Measurements from ENCODE around the gene ARRB1. TPM values are rescaled to one million over a fixed set of nuclear protein-coding genes. Genes with fewer than 3 reads are reported as not detected.
A peak's percentile ranks its signal among the peaks of the same experiment; 100 is the strongest.

ARRB1 gene
- total and polyA plus RNA-seq, 9 donors, result 15.2 to 68.0 (median 27.2) TPM

DNA sequence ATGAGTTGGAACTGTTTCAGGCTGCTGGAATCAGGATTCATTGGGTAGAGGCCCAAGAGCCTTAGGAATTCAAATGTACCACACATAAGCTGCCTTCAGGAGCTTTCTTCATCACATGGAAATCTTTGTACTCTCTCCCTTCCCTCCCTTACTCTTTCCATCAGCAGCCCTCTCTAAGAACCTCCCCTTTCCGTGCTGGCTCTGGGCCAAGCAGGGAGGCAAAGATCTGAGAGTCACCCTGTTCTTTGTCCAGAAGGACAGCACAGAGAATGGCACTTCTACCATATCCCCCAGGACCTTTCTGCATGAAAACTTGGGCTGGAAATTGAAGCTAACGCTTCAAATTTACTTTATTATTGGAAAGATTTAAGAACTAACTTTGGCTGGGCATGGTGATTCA is 131.6 kb downstream of the ARRB1 start:
- intact Hi-C loops (cut with DNase I), result no loop called here
- Histone ChIP-seq H3K27ac (no peak overlapping the region), H3K4me1 (ENCODE audit: insufficient read depth) (no peaks in the 10 kb centered on the region), H3K9me3 (no peaks in the 10 kb centered on the region), H3K36me3 (no peaks in the 10 kb centered on the region), H3K4me3 (no peak overlapping the region), H3K27me3 (no peaks in the 10 kb centered on the region)
- TF ChIP-seq CTCF (IDR thresholded peaks at IDR 0.05) (no peak), EP300 (IDR thresholded peaks at IDR 0.05) (no peak), POLR2A (IDR thresholded peaks at IDR 0.05) (no peak)
- 45 to 52% (median 49%) methylated on average over 2 of the region's 2 CpGs for WGBS, 3 donors
- no peak for DNase-seq

- intact Hi-C loops (cut with DNase I), result no loop called here
- H3K36me3 ChIP-seq, result no peaks in the 10 kb centered on the region
- no peaks in the 10 kb centered on the region for H3K9me3 ChIP-seq
- no peaks in the 10 kb centered on the region for H3K27me3 ChIP-seq
- no peak overlapping the region for H3K27ac ChIP-seq
- no peak overlapping the region for H3K4me3 ChIP-seq
- H3K4me1 ChIP-seq (ENCODE audit: insufficient read depth), result no peaks in the 10 kb centered on the region
- DNase-seq, result no peak
- TF ChIP-seq CTCF (IDR thresholded peaks at IDR 0.05) (no peak), EP300 (IDR thresholded peaks at IDR 0.05) (no peak), POLR2A (IDR thresholded peaks at IDR 0.05) (no peak)
Observed at GRCh38 chr11:75214843-75215242, 136.6 kb downstream of the ARRB1 start.

DNA sequence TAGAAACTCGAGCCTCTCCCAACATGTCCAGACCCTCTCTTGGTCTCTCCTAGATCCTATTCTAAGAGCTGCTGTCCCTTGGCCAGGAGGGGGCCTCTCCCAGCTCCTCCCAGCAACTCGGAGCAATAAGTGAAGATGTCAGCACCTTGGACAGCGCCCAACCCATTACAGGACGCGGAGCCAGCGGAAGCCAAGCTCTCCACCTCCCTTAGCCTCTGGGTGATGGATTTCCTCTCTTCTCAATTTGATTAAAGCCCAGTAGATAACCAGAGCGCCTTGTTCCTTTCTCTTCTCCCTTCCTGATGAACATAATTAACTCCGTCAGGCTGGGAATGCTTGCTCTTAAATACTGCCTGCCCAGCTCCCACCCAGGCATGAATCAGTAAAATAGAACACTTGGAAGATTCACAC is 137.0 kb downstream of the ARRB1 start:
- TF ChIP-seq CTCF (IDR thresholded peaks at IDR 0.05), result no peak

More for the DNA sequence above, 137.0 kb downstream of the ARRB1 start:
- Histone ChIP-seq H3K36me3 (no peaks in the 10 kb centered on the region), H3K9me3 (no peaks in the 10 kb centered on the region), H3K27ac (no peak overlapping the region), H3K27me3 (no peaks in the 10 kb centered on the region), H3K4me1 (ENCODE audit: insufficient read depth) (no peaks in the 10 kb centered on the region), H3K4me3 (no peak overlapping the region)
- WGBS, 3 donors, result 0 to 4% (median 1%) methylated on average over 8 of the region's 8 CpGs
- intact Hi-C loops (cut with DNase I), result no loop called here
- DNase-seq, result peak; percentile 41 to 76 (median 57)

MicroRNAs encoded within 50 kb of the gene (microRNA counts, 767-probe panel; counts per million panel counts)
- microRNA hsa-miR-326, result 530 counts per million, percentile 78 among the panel's probes with 10 or more counts

Small RNAs within 50 kb of the gene (microRNA-seq; reads per million reads assigned to microRNA genes)
- 1.4 to 3.5 (median 2.6) reads per million in 3 donors for gene MIR326

Small RNAs within 50 kb of the gene (small RNA-seq; reads per million reads assigned to genes)
- gene MIR326 (0.15 reads per million), gene SNORD15A (not detected)

Other genes with a start within 250 kb of the ARRB1 start
- gene SLCO2B1, start 200.6 kb downstream of the ARRB1 start, total RNA-seq, result 10 to 100 TPM; 12.6 to 79.4 (median 21.8) TPM
- gene SLCO2B1, start 200.6 kb downstream of the ARRB1 start, polyA plus RNA-seq, result 10 to 100 TPM; 17.6 to 44.4 TPM
- gene TPBGL, start 110.9 kb downstream of the ARRB1 start, total RNA-seq, result under 1 TPM in 5 of 7 donors, not detected in 2; 0.13 to 0.47 (median 0.32) TPM
- under 1 TPM; 0.19 to 0.27 TPM for gene TPBGL, start 110.9 kb downstream of the ARRB1 start, polyA plus RNA-seq
- 1,000 to 10,000 TPM; 4,127 to 7,276 (median 5,342) TPM for gene RPS3, start 47.9 kb upstream of the ARRB1 start, total RNA-seq
- 1,000 to 10,000 TPM; 3,268 to 7,073 TPM for gene RPS3, start 47.9 kb upstream of the ARRB1 start, polyA plus RNA-seq
- 1 to 10 TPM in 1 of 7 donors, under 1 TPM in 4, not detected in 2; 0.13 to 1.1 (median 0.34) TPM for gene KLHL35, start 81.5 kb upstream of the ARRB1 start, total RNA-seq
- under 1 TPM; 0.07 to 0.35 TPM for gene KLHL35, start 81.5 kb upstream of the ARRB1 start, polyA plus RNA-seq
- gene GDPD5, start 174.3 kb upstream of the ARRB1 start, total RNA-seq, result 10 to 100 TPM in 2 of 7 donors, 1 to 10 TPM in 5; 3.8 to 15.8 (median 8.4) TPM
- gene GDPD5, start 174.3 kb upstream of the ARRB1 start, polyA plus RNA-seq, result 1 to 10 TPM; 5.5 to 6.3 TPM
- 100 to 1,000 TPM; 122 to 289 (median 188) TPM for gene SERPINH1, start 210.6 kb upstream of the ARRB1 start, total RNA-seq
- 100 to 1,000 TPM; 155 to 163 TPM for gene SERPINH1, start 210.6 kb upstream of the ARRB1 start, polyA plus RNA-seq